ENCODE data around the gene NR2C2.

GRCh38 chr3:15074500-15074899 lies 127.1 kb downstream of the NR2C2 start:
- TF ChIP-seq POLR2AphosphoS5 (IDR thresholded peaks at IDR 0.05; ENCODE audit: low read depth, low read length), result no peak
- TF ChIP-seq SIN3A (IDR thresholded peaks at IDR 0.05; ENCODE audit: borderline replicate concordance, insufficient read depth, low read length), result no peak
- no peak for TF ChIP-seq TAF1 (IDR thresholded peaks at IDR 0.05; ENCODE audit: borderline replicate concordance, insufficient read depth, low read length)
- TF ChIP-seq, protein P1, sequence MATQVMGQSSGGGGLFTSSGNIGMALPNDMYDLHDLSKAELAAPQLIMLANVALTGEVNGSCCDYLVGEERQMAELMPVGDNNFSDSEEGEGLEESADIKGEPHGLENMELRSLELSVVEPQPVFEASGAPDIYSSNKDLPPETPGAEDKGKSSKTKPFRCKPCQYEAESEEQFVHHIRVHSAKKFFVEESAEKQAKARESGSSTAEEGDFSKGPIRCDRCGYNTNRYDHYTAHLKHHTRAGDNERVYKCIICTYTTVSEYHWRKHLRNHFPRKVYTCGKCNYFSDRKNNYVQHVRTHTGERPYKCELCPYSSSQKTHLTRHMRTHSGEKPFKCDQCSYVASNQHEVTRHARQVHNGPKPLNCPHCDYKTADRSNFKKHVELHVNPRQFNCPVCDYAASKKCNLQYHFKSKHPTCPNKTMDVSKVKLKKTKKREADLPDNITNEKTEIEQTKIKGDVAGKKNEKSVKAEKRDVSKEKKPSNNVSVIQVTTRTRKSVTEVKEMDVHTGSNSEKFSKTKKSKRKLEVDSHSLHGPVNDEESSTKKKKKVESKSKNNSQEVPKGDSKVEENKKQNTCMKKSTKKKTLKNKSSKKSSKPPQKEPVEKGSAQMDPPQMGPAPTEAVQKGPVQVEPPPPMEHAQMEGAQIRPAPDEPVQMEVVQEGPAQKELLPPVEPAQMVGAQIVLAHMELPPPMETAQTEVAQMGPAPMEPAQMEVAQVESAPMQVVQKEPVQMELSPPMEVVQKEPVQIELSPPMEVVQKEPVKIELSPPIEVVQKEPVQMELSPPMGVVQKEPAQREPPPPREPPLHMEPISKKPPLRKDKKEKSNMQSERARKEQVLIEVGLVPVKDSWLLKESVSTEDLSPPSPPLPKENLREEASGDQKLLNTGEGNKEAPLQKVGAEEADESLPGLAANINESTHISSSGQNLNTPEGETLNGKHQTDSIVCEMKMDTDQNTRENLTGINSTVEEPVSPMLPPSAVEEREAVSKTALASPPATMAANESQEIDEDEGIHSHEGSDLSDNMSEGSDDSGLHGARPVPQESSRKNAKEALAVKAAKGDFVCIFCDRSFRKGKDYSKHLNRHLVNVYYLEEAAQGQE (IDR thresholded peaks at IDR 0.05; ENCODE audit: insufficient read depth in 1 of 2, low read depth in 2 of 2, low read length in 2 of 2), result no peak
